Endodermal cell (in vitro differentiated cells): Measurements from ENCODE around the gene KIF18B. TPM values are rescaled to one million over a fixed set of nuclear protein-coding genes. Genes with fewer than 3 reads are reported as not detected.

Experiments
- DNase-seq: peaks from one replicate; pipeline ENCODE4 v3.0.0-alpha.2; 2017
- H3K27ac ChIP-seq: 2 replicates; pipeline ENCODE4 v1.5.1; 2013; ENCODE audit warnings: mild to moderate bottlenecking, low read depth, low read length, moderate library complexity
- H3K27me3 ChIP-seq: 2 replicates; pipeline ENCODE4 v1.6.1; 2013; ENCODE audit warnings: mild to moderate bottlenecking, low read length, moderate library complexity; ENCODE audit not compliant: insufficient read depth, control insufficient read depth, poor library complexity, severe bottlenecking
- H3K36me3 ChIP-seq: 2 replicates; pipeline ENCODE4 v1.7.0; 2013; ENCODE audit warnings: mild to moderate bottlenecking, low read length, moderate library complexity; ENCODE audit not compliant: control insufficient read depth, insufficient read depth
- H3K4me1 ChIP-seq: one replicate; pipeline ENCODE4 v1.7.0; 2013; ENCODE audit warnings: low read length; ENCODE audit not compliant: control insufficient read depth, insufficient read depth
- H3K4me3 ChIP-seq: 2 replicates; pipeline ENCODE4 v1.5.1; 2013; ENCODE audit warnings: mild to moderate bottlenecking, low read length, moderate library complexity
- H3K9ac ChIP-seq: 2 replicates; pipeline ENCODE4 v1.6.1; 2013; ENCODE audit warnings: mild to moderate bottlenecking, low read length, moderate library complexity; ENCODE audit not compliant: poor library complexity, severe bottlenecking; ENCODE audit errors: extremely low read depth
- H3K9me3 ChIP-seq: 2 replicates; pipeline ENCODE4 v1.6.1; 2013; ENCODE audit warnings: mild to moderate bottlenecking, low read length, moderate library complexity; ENCODE audit not compliant: control insufficient read depth
- H3K27ac Mint-ChIP-seq: 2 replicates; pipeline ENCODE4 v1.8.0; 2020; ENCODE audit warnings: mixed read lengths
- H3K27me3 Mint-ChIP-seq: 2 replicates; pipeline ENCODE4 v1.8.0; 2021; ENCODE audit warnings: mild to moderate bottlenecking, mixed read lengths; ENCODE audit not compliant: insufficient read depth
- H3K36me3 Mint-ChIP-seq: 2 replicates; pipeline ENCODE4 v1.8.0; 2020; ENCODE audit warnings: low read depth, mixed read lengths
- H3K4me1 Mint-ChIP-seq: 2 replicates; pipeline ENCODE4 v1.8.0; 2020; ENCODE audit warnings: mixed read lengths
- H3K4me3 Mint-ChIP-seq: 2 replicates; pipeline ENCODE4 v1.8.0; 2020; ENCODE audit warnings: mild to moderate bottlenecking, moderate library complexity, mixed read lengths
- H3K9me3 Mint-ChIP-seq: 2 replicates; pipeline ENCODE4 v1.8.0; 2020; ENCODE audit warnings: mild to moderate bottlenecking, mixed read lengths
- CTCF ChIP-seq: fragments of 200-600 bp; sonication (generic); conservative IDR thresholded peaks from 2 replicates; pipeline ENCODE4 v1.5.0; 2021; ENCODE audit warnings: antibody characterized with exemption, mild to moderate bottlenecking
- WGBS, 2 experiments: methylation state at CpG; one replicate each; pipeline versions ENCODE4 v1.1.5 to v1.1.7; 2013; ENCODE audit warnings: missing lambda C conversion rate in 2 of 2, mixed read lengths in 1 of 2; ENCODE audit not compliant: insufficient coverage in 1 of 2, insufficient read length in 1 of 2; 5-methylcytosine and 5-hydroxymethylcytosine counted together
- microRNA-seq: library from miRNA; unstranded; fragments of <30 nt; microRNA quantifications from one replicate; pipeline ENCODE4 v1.2.0, GENCODE V29; 2020; ENCODE audit warnings: borderline microRNAs expressed
- total RNA-seq, 2 donors: library from RNA; stranded (reverse); fragmentation: NEBNext Ultra II Directional in 1 of 2; extraction: Animal tissue kit (Norgen Biotek cat#: 25700) in 1 of 2; gene quantifications; 2 replicates in 1 of 2; 3 replicates in 1 of 2; pipeline ENCODE4 v1.2.1, GENCODE V29; 2021

KIF18B gene
- total RNA-seq, 2 donors from 2014 or later, result 43.5 to 64.7 TPM

- peaks cover 3% of the 10 kb centered on the region for H3K4me1 ChIP-seq
- Mint-ChIP-seq H3K27me3 (no peaks in the 10 kb centered on the region), H3K27ac (no peak overlapping the region), H3K9me3 (no peaks in the 10 kb centered on the region), H3K4me1 (no peaks in the 10 kb centered on the region), H3K36me3 (peaks cover 73% of the 10 kb centered on the region), H3K4me3 (no peak overlapping the region)
- no peak overlapping the region for H3K9ac ChIP-seq
- H3K27ac ChIP-seq, result no peak overlapping the region
- no peak for TF ChIP-seq CTCF
- no peak overlapping the region for H3K4me3 ChIP-seq
- H3K27me3 ChIP-seq, result no peaks in the 10 kb centered on the region
- no peaks in the 10 kb centered on the region for H3K9me3 ChIP-seq
- peaks cover 84% of the 10 kb centered on the region for H3K36me3 ChIP-seq
- 96% methylated on average over 5 to 6 of the region's 6 CpGs for WGBS, 2 experiments
- no peak for DNase-seq
Observed at GRCh38 chr17:44875761-44876160, 71.8 kb downstream of the KIF18B start.

Small RNA genes within 50 kb of the gene (microRNA-seq; reads per million reads assigned to microRNA genes)
- 0.44 reads per million for gene MIR6783

Other genes starting within 250 kb of the KIF18B start
- gene DBF4B, start 239.1 kb downstream of the KIF18B start, total RNA-seq, result 10 to 100 TPM; 31.1 to 44.9 TPM
- 1 to 10 TPM; 1.9 to 3.5 TPM for gene ADAM11, start 188.8 kb downstream of the KIF18B start, total RNA-seq
- gene GJC1, start 117.5 kb downstream of the KIF18B start, total RNA-seq, result 100 to 1,000 TPM in 1 of 2 donors, 10 to 100 TPM in 1; 81.9 to 108 TPM
- gene HIGD1B, start 99.9 kb downstream of the KIF18B start, total RNA-seq, result not detected
- 100 to 1,000 TPM; 145 to 171 TPM for gene EFTUD2, start 48.3 kb downstream of the KIF18B start, total RNA-seq
- gene GFAP, start 32.3 kb downstream of the KIF18B start, total RNA-seq, result under 1 TPM in 1 of 2 donors, not detected in 1; 0.35 TPM
- gene C1QL1, start 20.5 kb upstream of the KIF18B start, total RNA-seq, result 1 to 10 TPM; 1.4 to 2.7 TPM
- gene DCAKD, start 103.9 kb upstream of the KIF18B start, total RNA-seq, result 10 to 100 TPM; 54.5 to 69.4 TPM
- gene NMT1, start 113.5 kb upstream of the KIF18B start, total RNA-seq, result 100 to 1,000 TPM; 122 to 136 TPM
- gene PLCD3, start 184.7 kb upstream of the KIF18B start, total RNA-seq, result 10 to 100 TPM; 34.8 to 42.9 TPM
- gene ACBD4, start 187.9 kb upstream of the KIF18B start, total RNA-seq, result 10 to 100 TPM; 17.4 to 19.5 TPM
- 10 to 100 TPM; 37.0 to 39.2 TPM for gene HEXIM1, start 200.7 kb upstream of the KIF18B start, total RNA-seq
- gene HEXIM2, start 214.1 kb upstream of the KIF18B start, total RNA-seq, result 10 to 100 TPM; 12.9 to 13.1 TPM